SK-MEL-5 (cell line): ENCODE results near the gene SACM1L. TPM values are rescaled to one million over a fixed set of nuclear protein-coding genes. Genes with fewer than 3 reads are reported as not detected.
"Not testable (repeated sequence)": the region's sequence is repeated elsewhere in the genome, so short reads cannot be mapped to it uniquely, and the experiment has no call there.

Source experiments
- DNase-seq: peaks from one replicate; pipeline ENCODE4 v3.0.0-alpha.2; 2016; ENCODE audit warnings: low read depth, low spot score
- in situ Hi-C: cut with HindIII; loops from 2 replicates; pipeline ENCODE4 v1.10.0; 2016; ENCODE audit warnings: low sequenced_read_pairs, high pct_unique_total_duplicates, low pct_unique_long_range_greater_than_20kb
- total RNA-seq: library from RNA; depleted of rRNA; stranded (reverse); fragments of >200 nt; shearing (Covaris generic); gene quantifications from 2 replicates; pipeline ENCODE4 v1.2.3, GENCODE V29; 2014

The SACM1L gene
- total RNA-seq, 1 experiment from 2014 or later, result 64.8 TPM

DNA sequence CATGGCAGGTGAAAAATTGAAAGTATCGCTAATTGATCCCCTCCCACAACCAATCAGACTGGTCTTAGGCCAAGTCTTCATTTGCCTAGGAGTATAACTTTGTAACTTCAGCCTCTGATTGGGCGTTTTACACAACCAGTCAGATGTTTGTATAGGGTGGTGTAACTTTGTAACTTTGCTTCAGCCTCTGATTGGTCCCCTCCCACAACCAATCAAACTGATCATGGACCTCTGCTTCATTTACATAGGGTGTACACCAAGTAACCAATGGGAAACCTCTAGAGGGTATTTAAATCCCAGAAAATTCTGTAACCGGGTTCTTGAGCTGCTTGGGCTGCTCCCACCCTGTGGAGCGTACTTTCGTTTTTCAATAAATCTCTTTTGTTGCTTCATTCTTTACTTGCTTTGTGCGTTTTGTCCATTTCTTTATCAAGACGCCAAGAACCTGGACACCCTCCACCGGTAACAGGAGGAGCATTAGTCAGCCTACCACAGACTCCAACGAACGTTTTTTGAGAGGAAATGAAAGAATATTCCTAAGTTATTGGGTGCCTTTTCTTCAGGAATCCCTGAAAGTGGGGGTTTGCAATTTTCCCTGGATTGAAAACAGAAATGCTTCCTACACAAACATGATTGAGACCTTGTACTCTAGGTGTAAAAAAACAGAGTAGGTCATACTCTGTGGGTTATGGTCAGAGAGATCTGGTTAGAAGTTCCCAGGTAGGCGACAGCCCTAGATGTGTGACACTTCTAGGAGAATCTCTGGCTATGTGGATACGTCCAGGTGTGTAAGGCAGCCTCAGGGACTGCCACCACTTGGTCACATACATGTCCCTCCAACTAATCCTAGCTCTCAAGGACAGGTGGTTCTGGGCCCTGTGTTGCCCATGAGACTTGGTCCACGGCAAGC lies 5.5 kb upstream of the SACM1L start:
- in situ Hi-C loops, result no loop called here
- peak; percentile 31 for DNase-seq

DNA sequence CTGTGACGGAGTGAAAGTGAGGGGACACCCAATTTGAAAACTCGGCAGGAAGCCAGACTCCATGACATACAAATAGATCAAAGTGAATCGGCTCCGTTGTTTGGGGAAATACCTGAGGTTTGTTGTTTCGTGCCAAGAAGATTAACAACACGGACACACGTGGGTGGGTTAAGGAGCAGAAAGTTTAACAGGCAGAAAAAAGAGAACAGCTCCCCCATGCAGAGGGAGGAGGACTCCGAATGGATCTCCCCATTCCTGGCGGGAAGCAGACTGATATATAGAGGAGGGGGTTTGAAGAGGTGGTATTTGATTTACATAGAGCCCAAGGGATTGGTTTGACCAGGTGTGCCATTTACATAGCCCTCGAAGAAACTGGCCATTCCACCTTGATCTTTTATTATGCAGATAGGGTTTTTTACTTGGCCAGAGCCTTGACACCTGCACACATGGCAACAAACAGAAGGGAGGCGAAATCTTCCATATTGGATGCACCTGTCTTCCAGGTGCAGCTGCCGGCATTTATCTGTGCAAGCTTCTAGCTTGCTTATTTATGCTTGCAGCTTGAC lies 4.8 kb upstream of the SACM1L start:
- no peak for DNase-seq
- in situ Hi-C loops, result no loop called here

DNA sequence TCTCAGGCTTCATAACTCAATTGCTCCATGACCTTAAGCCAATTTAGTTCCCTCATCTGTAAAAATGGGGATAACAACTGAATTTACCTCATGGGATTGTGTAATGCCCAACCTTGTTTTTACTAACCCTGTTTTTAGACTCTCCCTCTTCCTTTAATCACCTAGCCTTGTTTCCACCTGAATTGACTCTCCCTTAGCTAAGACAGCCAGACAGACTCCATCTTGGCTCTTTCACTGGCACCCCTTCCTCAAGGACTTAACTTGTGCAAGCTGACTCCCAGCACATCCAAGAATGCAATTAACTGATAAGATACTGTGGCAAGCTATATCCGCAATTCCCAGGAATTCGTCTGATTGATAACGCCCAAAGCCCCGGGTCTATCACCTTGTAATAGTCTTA lies 3.5 kb upstream of the SACM1L start:
- in situ Hi-C loops, DNase-seq: not testable (repeated sequence)

DNA sequence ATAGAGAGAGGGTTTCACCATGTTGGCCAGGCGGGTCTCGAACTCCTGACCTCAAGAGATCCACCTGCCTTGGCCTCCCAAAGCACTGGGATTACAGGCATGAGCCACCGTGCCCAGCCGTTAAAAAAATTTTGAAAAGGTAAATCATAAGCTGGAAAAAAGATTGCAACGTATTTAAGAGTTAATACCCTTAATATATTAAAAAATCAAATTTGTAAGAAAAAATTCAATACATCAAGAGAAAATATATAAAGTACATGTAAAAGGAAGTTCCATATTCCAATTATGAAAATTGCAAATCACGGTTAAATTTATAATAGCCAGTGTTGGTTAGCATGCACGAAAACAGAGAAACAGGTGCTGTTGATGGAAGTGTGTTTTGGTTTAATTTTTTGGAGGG lies 2.3 kb upstream of the SACM1L start:
- no peak for DNase-seq
- in situ Hi-C loops, result no loop called here

DNA sequence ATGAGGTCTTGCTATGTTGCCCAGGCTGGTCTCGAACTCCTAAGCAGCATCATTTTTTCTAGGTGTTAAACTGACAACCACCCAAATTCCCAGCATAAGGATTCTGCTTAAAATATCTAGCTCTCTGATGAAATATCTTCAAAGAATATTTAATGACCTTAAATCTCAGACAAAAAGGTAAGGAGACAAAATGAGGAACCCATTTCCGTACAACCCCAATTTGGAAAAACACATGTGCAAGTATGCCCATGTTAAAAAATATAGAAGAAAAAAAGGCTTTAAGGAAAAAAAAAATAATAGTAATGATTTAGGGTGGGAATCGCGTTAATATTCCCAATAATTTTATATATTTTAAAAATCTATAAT lies 1.4 kb upstream of the SACM1L start:
- in situ Hi-C loops, result no loop called here
- no peak for DNase-seq

DNA sequence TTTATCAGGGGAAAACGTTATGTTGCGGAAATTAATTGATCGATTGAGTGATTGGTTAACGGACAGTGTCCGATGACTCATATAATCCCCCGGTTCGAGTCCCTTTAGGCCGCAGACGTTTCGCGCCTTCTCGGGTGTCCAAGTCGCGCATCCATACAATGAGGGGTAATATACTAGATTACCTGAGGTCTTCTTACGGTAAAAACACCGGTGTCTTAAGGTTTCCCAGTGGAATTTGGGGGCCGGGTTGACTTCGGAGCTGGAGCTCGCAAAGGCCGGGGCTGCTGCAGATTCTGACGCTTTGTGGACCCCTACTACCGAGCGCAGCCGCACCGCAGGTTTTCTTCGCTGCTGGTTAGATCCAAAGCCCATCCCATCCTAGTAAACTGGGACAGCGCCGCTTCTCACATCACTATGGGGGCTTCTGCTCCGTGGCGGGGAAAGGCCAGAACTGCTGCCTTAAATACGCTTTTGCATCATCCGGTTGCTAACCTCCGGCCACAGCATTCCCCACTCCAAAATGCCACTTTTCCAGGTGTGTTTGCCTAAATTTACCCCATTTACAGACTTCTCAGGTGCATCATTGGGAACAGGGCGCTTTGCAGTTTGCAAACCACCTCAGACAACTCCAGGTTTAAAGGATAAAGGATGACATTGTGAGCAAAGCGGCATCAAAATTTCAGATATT lies 858 bp upstream of the SACM1L start:
- in situ Hi-C loops, result no loop called here
- peak; percentile 54 for DNase-seq

DNA sequence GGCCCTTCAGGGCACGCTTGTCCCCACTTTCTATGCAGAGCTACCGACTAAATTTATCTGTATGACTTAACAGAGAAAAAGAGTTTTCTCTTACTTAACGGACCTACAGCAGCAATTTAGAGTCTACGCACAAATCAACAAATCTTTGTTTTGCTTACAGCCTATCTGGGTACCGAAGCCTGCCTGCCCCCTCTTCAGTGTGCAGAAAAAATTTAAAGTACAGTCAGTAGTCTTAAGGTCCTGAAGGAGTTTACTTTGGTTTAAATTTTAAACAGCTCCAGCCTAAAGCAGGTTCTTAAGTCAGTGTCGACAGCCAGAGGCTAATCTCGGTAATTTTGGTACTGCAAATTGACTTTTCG lies 570 bp downstream of the SACM1L start:
- DNase-seq, result no peak
- in situ Hi-C loops, result no loop called here

DNA sequence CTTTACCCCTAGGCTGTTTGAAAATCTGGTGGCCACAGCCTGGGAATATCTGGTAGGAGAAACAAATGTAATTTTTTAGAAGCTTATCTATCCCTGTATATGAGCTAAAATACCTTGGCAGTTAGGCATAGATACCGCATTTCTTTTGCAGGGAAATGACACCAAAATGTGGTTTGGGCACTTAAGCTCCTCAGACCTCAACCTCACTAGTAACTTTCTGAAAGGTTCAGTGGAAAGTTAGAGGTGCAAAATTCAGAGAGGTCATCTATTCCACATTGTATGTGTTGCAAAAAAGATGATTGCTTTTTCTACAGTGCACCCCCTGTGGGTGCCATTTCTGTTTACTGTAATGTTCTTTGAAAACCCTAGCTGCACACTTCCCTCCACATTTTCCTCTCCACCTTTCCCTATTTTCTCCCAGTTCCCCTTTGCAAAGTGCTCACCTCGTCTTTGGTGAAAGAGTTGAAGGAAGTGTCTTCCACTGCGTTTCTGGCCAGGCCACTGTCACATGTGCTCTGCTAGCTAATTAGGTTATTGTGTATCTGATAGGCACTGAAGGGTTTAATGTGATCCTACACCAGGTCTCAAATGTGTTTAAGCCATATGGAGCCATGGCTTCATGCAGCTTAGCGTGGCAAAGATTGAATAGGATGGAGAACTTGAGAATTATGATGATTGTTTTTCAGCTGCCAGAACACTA lies 1.3 kb downstream of the SACM1L start:
- in situ Hi-C loops, result no loop called here
- DNase-seq, result peak; percentile 29

DNA sequence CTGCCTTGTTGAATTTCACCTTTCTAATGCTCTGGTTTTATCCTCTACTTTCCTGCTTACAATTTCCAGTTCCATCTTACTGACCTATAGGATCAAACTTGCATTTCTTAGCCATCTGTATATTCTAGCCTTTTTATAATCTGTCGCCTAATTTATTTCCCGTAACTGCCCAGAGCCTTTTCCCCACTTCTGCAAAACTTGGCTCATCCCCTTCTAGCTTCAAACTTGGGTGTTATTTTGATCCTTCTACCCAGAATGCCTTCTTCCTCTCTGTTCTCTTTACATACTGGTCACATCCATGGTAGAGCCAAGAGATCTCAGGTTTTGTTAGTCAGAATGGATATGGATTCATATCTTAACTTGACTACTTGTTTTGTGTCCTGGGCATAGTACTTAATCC lies 2.6 kb downstream of the SACM1L start:
- no peak for DNase-seq
- in situ Hi-C loops, result no loop called here

DNA sequence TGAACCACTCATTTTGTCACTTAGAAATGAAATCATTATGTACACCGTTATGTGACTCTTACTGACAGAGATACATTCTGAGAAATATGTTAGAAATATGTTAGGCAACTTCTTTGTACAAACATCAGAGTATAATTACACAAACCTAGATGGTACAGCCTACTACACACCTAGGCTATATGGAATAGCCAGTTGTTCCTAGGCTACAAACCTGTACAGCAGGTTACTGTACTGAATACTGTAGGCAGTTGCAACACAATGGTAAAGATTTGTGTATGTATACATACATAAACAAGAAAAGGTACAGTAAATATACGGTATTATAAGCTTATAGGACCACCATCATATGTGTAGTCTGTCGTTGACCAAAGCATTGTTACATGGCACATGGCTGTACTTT lies 3.7 kb downstream of the SACM1L start:
- in situ Hi-C loops, result no loop called here
- no peak for DNase-seq

DNA sequence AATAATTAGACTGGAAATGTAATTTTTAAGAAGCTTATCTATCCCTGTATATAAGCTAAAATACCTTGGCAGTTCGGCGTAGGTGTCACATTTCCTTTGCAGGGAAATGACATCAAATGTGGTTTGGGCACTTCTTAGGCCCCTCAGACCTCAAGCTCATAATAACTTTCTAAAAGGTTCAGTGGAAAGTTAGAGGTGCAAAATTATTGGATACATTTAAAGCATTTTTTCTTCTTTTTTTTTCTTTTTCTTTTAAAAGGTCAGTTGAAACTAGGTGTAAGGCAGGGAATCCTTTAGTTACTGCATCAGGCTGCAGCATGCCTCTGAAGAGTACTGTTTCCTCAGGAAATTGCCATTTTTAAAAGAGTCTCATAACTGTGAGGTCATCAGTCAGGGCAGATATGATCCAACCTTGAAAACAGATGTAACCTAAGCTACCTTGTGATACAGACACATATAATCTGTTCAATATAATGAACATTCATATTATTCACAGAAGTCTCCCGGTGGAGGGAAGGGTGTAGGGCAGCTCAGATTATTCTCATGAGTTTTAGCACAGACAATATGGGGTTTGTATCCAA lies 4.8 kb downstream of the SACM1L start:
- in situ Hi-C loops, result no loop called here

DNA sequence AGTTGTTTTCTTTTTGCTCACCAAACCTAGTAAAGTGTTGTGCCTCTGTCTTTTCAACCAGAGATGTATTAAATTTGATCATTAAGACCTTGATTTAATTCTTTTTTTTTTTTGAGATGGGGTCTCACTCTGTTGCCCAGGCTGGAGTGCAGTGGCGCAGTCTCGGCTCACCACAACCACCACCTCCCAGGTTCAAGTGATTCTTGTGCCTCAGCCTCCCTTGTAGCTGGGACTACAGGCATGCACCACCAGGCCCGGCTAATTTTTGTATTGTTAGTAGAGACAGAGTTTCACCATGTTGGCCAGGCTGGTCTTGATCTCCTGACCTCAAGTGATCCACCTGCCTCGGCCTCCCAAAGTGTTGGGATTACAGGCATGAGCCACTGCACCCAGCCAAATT lies 6.0 kb downstream of the SACM1L start:
- DNase-seq, in situ Hi-C loops: not testable (repeated sequence)

More for the DNA sequence above, 4.8 kb downstream of the SACM1L start:
- peak; percentile 80 for DNase-seq

DNA sequence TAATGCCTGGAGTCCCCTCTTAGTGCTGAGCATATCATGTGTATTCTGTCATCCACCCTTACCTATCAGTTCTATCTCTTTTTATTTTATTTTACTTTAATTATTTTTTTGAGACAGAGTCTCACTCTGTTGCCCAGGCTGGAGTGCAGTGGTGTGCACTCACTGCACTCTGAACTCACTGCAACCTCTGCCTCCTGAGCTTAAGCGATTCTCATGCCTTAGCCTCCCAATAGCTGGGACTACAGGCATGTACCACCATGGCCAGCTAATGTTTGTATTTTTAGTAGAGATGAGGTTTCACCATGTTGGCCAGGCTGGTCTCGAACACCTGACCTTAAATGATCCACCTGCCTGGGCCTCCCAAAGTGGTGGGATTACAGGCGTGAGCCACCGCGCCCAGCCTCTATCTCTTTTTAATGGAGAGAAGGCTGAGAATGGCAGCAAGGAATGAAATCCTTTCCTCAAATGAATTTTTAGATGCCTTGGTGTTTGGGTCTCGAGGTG lies 11.4 kb downstream of the SACM1L start:
- in situ Hi-C loops, result no loop called here
- no peak for DNase-seq

DNA sequence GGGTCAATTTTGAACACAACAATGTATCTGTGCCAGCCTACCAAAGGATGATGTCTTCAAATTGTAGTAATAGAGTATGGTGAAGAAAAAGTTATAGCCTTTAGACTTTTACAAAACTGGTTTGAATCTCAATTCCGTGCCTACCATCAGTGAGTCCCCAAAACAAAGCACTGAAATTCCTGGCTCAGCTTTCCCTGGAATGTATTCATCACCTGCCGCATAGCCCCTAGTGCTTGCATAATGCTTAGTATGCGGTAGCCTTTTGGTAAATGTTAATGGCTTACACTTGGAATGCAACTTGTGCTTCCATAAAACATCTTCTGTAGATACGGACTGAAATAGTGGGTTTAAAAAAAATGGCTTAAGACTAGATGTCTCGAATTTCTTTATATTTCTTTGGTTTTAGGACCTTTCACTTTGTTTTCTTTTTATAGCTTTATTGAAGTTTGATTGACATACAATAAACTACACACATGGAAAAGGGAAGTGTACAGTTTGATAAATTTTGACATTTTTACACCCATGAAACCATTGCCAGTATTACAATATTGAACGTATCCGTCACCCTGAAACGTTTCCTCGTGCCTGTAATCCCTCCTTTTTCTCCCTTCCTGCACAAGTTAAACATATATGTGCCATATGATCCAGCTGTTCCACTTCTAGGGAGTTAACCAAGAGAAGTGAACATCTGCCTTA lies 12.1 kb downstream of the SACM1L start:
- DNase-seq, result no peak
- in situ Hi-C loops, result no loop called here

DNA sequence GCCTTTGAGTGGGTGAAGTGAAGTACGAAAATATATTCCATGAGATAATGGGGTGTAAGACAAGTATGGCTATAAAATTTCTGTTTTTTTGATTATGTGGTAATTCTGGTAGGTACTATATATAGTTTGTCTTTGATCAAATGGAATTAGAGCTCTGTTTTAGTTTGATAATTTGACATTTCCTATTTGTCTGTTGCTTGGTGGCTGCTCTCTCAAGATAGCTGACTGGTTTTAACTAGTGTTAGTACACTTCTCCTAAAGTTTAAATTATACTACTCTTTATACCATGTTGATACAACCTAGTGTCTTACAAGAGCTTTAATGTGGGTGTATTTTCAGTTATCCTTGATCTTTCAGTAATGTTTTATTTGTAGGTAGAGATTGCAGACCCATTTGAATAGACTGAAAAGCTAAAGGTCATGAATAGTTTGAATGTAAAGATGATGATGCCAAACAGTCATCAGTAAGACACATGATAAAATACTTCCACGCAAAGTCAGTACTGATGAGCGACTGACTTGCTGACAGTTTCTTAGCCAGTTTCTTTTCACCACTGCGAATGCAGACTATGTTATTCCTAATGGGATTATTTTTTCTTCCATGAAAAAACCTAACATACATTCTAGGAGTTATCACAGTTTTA lies 15.2 kb downstream of the SACM1L start:
- peak; percentile 77 for DNase-seq
- in situ Hi-C loops, result no loop called here

DNA sequence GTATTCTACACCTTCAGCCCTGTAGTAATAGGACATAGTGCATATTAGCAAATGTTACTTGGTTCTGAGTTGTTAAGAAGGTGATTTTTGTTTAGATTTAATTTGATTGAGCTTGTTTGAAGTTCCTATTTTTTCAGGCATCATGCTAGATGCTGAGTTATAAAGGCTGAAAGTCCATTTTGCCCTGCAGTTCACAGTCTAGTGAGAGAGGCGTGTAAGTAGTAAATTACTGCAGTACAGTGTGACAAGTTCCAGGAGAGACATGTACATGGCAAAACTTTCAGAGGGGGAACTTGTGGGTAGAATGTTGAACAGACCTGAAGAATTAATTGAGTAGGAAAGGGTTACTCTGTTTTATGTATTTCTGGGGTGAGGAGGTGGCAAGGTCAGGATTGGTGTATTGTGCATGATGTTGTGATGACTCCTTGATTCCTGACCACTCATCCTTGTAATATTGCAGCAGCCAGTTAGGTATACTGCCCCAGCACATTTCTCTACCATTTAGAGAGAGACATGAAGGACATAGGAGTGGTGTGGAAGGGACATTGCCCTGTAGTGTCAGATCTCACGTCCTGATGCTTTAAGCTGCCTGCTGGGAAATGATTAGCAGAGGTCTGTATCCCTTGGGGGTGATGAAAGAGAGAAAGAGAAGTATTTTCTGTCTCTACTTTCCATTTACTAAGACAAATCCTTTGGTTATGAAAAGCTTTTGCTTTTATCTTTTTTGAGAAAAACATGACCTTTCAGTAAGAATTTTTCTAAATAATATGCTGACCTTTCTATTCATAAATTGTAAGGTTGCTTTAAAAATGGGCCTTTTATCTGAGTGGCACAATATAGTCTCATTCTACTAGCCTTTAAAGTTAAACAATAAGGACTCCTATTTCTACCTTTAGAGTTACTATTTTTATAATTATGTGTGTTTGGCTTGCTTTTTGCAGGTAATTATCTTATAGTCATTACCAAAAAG lies 16.9 kb downstream of the SACM1L start:
- peak; percentile 27 for DNase-seq
- in situ Hi-C loops, result no loop called here
